PC-9 (cell line): ENCODE data around the gene DAND5. TPM values are rescaled to one million over a fixed set of nuclear protein-coding genes. Genes with fewer than 3 reads are reported as not detected.
"Not testable (repeated sequence)": the region's sequence is repeated elsewhere in the genome, so short reads cannot be mapped to it uniquely, and the experiment has no call there.

Source experiments
- BruUV-seq: library from RNA; stranded (reverse); fragments of 400-500 nt; replicated peaks from 2 replicates; lab custom pipeline; 2021; lab: Mats Ljungman, UMichigan
- CTCF ChIA-PET: fragments of 300-600 bp; sonication (Branson Sonifier 250); formaldehyde crosslinking; loops from one replicate; lab custom pipeline; 2022; ENCODE audit warnings: antibody characterized with exemption; lab: Charles Lee
- POLR2A ChIA-PET: fragments of 300-600 bp; sonication (Branson Sonifier 250); formaldehyde crosslinking; loops from one replicate; lab custom pipeline; 2022; ENCODE audit warnings: antibody characterized with exemption; ENCODE audit not compliant: unreplicated experiment; lab: Charles Lee
- DNase-seq, 2 experiments: peaks; one replicate each; pipeline versions ENCODE4 v3.0.0 to v3.0.0-alpha.2; 2015 to 2022; ENCODE audit warnings: mixed read lengths in 1 of 2
- H2AFZ ChIP-seq: fragments of 200-600 bp; sonication (generic); 2 replicates; pipeline ENCODE4 v1.8.1; 2017; ENCODE audit warnings: antibody characterized with exemption
- H3F3A ChIP-seq: fragments of 200-600 bp; sonication (generic); 2 replicates; pipeline ENCODE4 v1.8.1; 2017; ENCODE audit warnings: antibody characterized with exemption, mild to moderate bottlenecking, low read depth; ENCODE audit not compliant: insufficient read depth
- H3K27ac ChIP-seq: fragments of 200-600 bp; sonication (generic); 2 replicates; pipeline ENCODE4 v1.6.1; 2016; ENCODE audit warnings: mixed run types
- H3K27me3 ChIP-seq: fragments of 200-600 bp; sonication (generic); 2 replicates; pipeline ENCODE4 v1.6.1; 2016; ENCODE audit warnings: low read depth, mixed run types; ENCODE audit not compliant: insufficient read depth
- H3K36me3 ChIP-seq: fragments of 200-600 bp; sonication (generic); 2 replicates; pipeline ENCODE4 v1.6.1; 2016; ENCODE audit warnings: low read depth, mixed run types
- H3K4me1 ChIP-seq: fragments of 200-600 bp; sonication (generic); replicated peaks from 2 replicates; pipeline ENCODE4 v1.6.1; 2016; ENCODE audit warnings: mixed run types; ENCODE audit not compliant: insufficient read depth
- H3K4me2 ChIP-seq: fragments of 200-600 bp; sonication (generic); 2 replicates; pipeline ENCODE4 v1.6.1; 2017; ENCODE audit warnings: mixed run types
- H3K4me3 ChIP-seq: fragments of 200-600 bp; sonication (generic); 2 replicates; pipeline ENCODE4 v1.6.1; 2016; ENCODE audit warnings: mixed run types
- H3K79me2 ChIP-seq: fragments of 200-600 bp; sonication (generic); 2 replicates; pipeline ENCODE4 v1.6.1; 2017; ENCODE audit warnings: low read depth, mixed run types
- H3K9me2 ChIP-seq: fragments of 200-600 bp; sonication (generic); 2 replicates; pipeline ENCODE4 v1.8.1; 2017; ENCODE audit warnings: mild to moderate bottlenecking; ENCODE audit not compliant: insufficient read depth
- H3K9me3 ChIP-seq: fragments of 200-600 bp; sonication (generic); 2 replicates; pipeline ENCODE4 v1.8.1; 2016; ENCODE audit warnings: low read depth; ENCODE audit not compliant: insufficient read depth
- H4K20me1 ChIP-seq: fragments of 200-600 bp; sonication (generic); 2 replicates; pipeline ENCODE4 v1.8.1; 2017; ENCODE audit not compliant: insufficient read depth
- EZH2 ChIP-seq: fragments of 200-600 bp; sonication (generic); IDR thresholded peaks from 2 replicates; pipeline ENCODE4 v1.8.0; 2017; ENCODE audit warnings: antibody characterized with exemption, low read depth
- intact Hi-C: fragments of 100-400 bp; cut with micrococcal nuclease; formaldehyde crosslinking; loops from one replicate; pipeline ENCODE4 v1.10.0; 2022; ENCODE audit not compliant: unreplicated experiment
- total RNA-seq: library from RNA; stranded (reverse); gene quantifications from 2 replicates; pipeline ENCODE4 v1.2.3, GENCODE V29; 2021
- TF ChIP-seq, protein P1 (sequence below): fragments of 200-600 bp; sonication (generic); conservative IDR thresholded peaks from 2 replicates; pipeline ENCODE4 v1.6.1; 2017; ENCODE audit warnings: mixed run types, antibody characterized with exemption, mild to moderate bottlenecking, moderate library complexity

The DAND5 gene
- total RNA-seq, 1 experiment from 2014 or later: 0.20 TPM

DNA sequence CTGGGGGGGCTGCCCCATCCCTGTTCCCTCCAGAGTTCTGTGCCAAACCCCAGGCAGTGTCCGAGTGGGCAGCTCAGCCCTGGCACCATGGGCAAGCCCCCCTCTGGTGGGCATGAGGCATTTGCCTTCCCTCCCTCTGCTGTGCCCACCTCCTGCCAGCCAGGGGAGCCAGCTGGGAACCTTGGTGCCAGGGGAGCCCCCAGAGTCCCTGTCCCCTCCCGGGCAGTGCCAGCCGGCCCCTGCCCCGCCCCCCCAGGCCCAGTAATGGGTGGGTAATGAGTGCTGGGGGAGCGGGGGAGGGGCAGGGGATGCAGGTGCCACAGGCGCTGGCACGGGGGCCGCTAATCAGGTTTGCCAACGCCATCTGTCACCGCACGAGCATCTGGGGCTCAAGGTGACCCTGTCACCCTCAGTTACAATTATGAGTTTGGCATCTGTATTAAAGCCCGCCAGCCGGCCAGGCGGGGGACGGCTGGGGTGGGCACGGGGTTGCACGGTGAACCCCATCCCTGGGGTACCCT lies 5.9 kb downstream of the DAND5 start:
- Histone ChIP-seq H3K4me1 (no peaks in the 10 kb centered on the region), H3K79me2 (no peaks in the 10 kb centered on the region), H3K4me3 (no peak overlapping the region), H3K27me3 (no peaks in the 10 kb centered on the region), H3K36me3 (no peaks in the 10 kb centered on the region), H4K20me1 (no peaks in the 10 kb centered on the region), H3K9me2 (no peaks in the 10 kb centered on the region), H3K27ac (no peak overlapping the region), H2AFZ (no peak overlapping the region), H3F3A (peaks cover 5% of the 10 kb centered on the region; the same call in 1 of the 2 replicates), H3K4me2 (no peak overlapping the region), H3K9me3 (no peaks in the 10 kb centered on the region)
- no TSS peak for BruUV-seq
- TF ChIP-seq EZH2: no peak
- TF ChIP-seq, protein P1, sequence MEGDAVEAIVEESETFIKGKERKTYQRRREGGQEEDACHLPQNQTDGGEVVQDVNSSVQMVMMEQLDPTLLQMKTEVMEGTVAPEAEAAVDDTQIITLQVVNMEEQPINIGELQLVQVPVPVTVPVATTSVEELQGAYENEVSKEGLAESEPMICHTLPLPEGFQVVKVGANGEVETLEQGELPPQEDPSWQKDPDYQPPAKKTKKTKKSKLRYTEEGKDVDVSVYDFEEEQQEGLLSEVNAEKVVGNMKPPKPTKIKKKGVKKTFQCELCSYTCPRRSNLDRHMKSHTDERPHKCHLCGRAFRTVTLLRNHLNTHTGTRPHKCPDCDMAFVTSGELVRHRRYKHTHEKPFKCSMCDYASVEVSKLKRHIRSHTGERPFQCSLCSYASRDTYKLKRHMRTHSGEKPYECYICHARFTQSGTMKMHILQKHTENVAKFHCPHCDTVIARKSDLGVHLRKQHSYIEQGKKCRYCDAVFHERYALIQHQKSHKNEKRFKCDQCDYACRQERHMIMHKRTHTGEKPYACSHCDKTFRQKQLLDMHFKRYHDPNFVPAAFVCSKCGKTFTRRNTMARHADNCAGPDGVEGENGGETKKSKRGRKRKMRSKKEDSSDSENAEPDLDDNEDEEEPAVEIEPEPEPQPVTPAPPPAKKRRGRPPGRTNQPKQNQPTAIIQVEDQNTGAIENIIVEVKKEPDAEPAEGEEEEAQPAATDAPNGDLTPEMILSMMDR: no peak
- POLR2A ChIA-PET: no interaction called here
- DNase-seq: no peak
- intact Hi-C loops: loop anchor here (5.0 kb wide), 2 partner anchors 302 to 457 kb away; no protein-coding TSS in a partner anchor
- CTCF ChIA-PET: interaction anchor here (0.6 kb wide), 1 partner anchor 168 kb away, joined by 4 read pairs; no protein-coding TSS in a partner anchor

DNA sequence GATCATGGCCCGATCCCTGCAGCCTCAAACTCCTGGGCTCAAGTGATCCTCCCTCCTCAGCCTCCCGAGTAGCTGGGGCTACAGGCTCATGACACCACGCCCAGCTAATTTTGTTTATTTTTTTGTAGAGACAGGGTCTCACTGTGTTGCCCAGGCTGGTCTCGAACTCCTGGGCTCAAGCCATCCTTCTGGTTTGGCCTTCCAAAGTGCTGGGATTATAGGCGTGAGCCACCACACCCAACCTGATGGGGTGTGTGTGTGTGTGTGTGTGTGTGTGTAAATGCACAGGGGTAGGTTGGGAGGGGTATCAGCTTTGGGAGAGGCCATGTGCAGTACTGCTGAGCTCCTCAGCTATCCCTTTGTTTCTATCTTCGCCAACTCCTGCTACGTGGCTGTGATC lies 6.7 kb downstream of the DAND5 start:
- H3K36me3 ChIP-seq, H3K9me3 ChIP-seq, H3K9me2 ChIP-seq, H2AFZ ChIP-seq, H3K4me2 ChIP-seq, H3F3A ChIP-seq, POLR2A ChIA-PET, H4K20me1 ChIP-seq, DNase-seq, H3K4me3 ChIP-seq, BruUV-seq, H3K79me2 ChIP-seq, H3K27me3 ChIP-seq, H3K27ac ChIP-seq, H3K4me1 ChIP-seq: not testable (repeated sequence)
- CTCF ChIA-PET: interaction anchor here (0.6 kb wide), 1 partner anchor 167 kb away, joined by 4 read pairs; no protein-coding TSS in a partner anchor
- intact Hi-C loops: loop anchor here (5.0 kb wide), 2 partner anchors 301 to 456 kb away; no protein-coding TSS in a partner anchor

DNA sequence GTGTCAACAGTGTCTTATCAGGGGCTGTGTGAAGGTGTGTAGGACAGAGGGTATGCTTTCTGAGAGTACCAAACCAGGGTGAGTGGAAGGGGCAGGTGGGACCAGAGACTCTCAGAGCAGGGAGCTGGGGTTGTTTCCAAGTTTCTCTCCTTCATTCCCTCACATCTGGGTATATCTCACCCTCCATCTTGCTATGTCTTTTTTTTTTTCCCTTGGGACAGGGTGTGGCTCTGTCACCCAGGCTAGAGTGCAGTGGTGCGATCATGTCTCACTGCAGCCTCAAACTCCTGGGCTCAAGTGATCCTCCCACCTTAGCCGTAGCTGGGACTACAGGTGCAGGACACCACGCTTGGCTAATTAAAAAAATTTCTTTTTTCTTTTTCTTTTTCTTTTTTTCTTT lies 10.6 kb downstream of the DAND5 start:
- Histone ChIP-seq H3K79me2 (no peaks in the 10 kb centered on the region), H4K20me1 (no peaks in the 10 kb centered on the region), H3K36me3 (no peaks in the 10 kb centered on the region), H3K27ac (no peak overlapping the region), H3K4me3 (no peak overlapping the region), H3K27me3 (peaks cover 19% of the 10 kb centered on the region), H3K4me1 (peaks cover 10% of the 10 kb centered on the region), H3K4me2 (no peak overlapping the region), H2AFZ (no peak overlapping the region), H3K9me2 (no peaks in the 10 kb centered on the region), H3F3A (peaks cover 15% of the 10 kb centered on the region; the same call in 1 of the 2 replicates), H3K9me3 (no peaks in the 10 kb centered on the region)
- no TSS peak for BruUV-seq
- no peak for TF ChIP-seq EZH2
- TF ChIP-seq, protein P1: no peak
- CTCF ChIA-PET: no interaction called here
- POLR2A ChIA-PET: interaction anchor here (0.6 kb wide), 1 partner anchor 283 kb away, joined by 10 read pairs; no protein-coding TSS in a partner anchor
- DNase-seq: no peak
- intact Hi-C loops: loop anchor here (5.0 kb wide), 2 partner anchors 297 to 452 kb away; no protein-coding TSS in a partner anchor
